Nucleus accumbens (tissue), 56 donors: ENCODE data around the gene MRPL33.

Source experiments
- DNase-seq, 56 donors: peaks; one replicate each; lab custom pipeline; 2025; lab: John Stamatoyannopoulos, UW

Gene MRPL33

GRCh38 chr2:27806311-27807059, 35.0 kb downstream of the MRPL33 start:
- no peak for DNase-seq

- no peak for DNase-seq
Observed at GRCh38 chr2:27807476-27807875, 36.0 kb downstream of the MRPL33 start.

- no peak for DNase-seq
Observed at GRCh38 chr2:27808418-27808817, 36.9 kb downstream of the MRPL33 start.

GRCh38 chr2:27808984-27809383, 37.5 kb downstream of the MRPL33 start:
- no peak for DNase-seq

- no peak for DNase-seq
Observed at GRCh38 chr2:27809761-27810241, 38.3 kb downstream of the MRPL33 start.

- no peak for DNase-seq
Observed at GRCh38 chr2:27810455-27810854, 38.9 kb downstream of the MRPL33 start.

- no peak for DNase-seq
Observed at GRCh38 chr2:27811768-27812167, 40.2 kb downstream of the MRPL33 start.

GRCh38 chr2:27814758-27815157, 43.2 kb downstream of the MRPL33 start:
- no peak for DNase-seq

GRCh38 chr2:27815860-27816438, 44.4 kb downstream of the MRPL33 start:
- DNase-seq: no peak

GRCh38 chr2:27822049-27822448, 50.5 kb downstream of the MRPL33 start:
- no peak for DNase-seq

GRCh38 chr2:27823135-27823534, 51.6 kb downstream of the MRPL33 start:
- DNase-seq: no peak

GRCh38 chr2:27823569-27823968, 52.0 kb downstream of the MRPL33 start:
- no peak for DNase-seq

GRCh38 chr2:27824401-27824800, 52.9 kb downstream of the MRPL33 start:
- no peak for DNase-seq

- DNase-seq: no peak
Observed at GRCh38 chr2:27828305-27828704, 56.8 kb downstream of the MRPL33 start.
